Natural killer cell (primary cell): ENCODE results near the gene NBPF1. TPM values are rescaled to one million over a fixed set of nuclear protein-coding genes. Genes with fewer than 3 reads are reported as not detected.
"Not testable (repeated sequence)": the region's sequence is repeated elsewhere in the genome, so short reads cannot be mapped to it uniquely, and the experiment has no call there.

Experiments used
- ATAC-seq, 3 donors: fragments of 150-1000 bp in 2 of 3; fragments of 200-7000 bp in 1 of 3; cut with Tn5 transposase; 1 replicate in 1 of 3; 2 replicates in 2 of 3; pipeline ENCODE4 v1.10.0; 2021; ENCODE audit warnings: mild to moderate bottlenecking in 2 of 3, moderate library complexity in 2 of 3
- DNase-seq, 2 donors: peaks; one replicate each; pipeline versions ENCODE4 v3.0.0 to v3.0.0-alpha.2; 2013 to 2021; ENCODE audit warnings: mixed read lengths in 1 of 2
- H3K27ac ChIP-seq: one replicate; pipeline ENCODE4 v1.5.1; 2013; ENCODE audit warnings: mild to moderate bottlenecking, low read length
- H3K27me3 ChIP-seq: one replicate; pipeline ENCODE4 v1.6.1; 2013; ENCODE audit warnings: low read length; ENCODE audit not compliant: control insufficient read depth, insufficient read depth
- H3K36me3 ChIP-seq: one replicate; pipeline ENCODE4 v1.6.1; 2013; ENCODE audit warnings: low read length; ENCODE audit not compliant: control insufficient read depth, insufficient read depth
- H3K4me1 ChIP-seq: one replicate; pipeline ENCODE4 v1.6.1; 2013; ENCODE audit warnings: low read length; ENCODE audit not compliant: control insufficient read depth, insufficient read depth
- H3K4me3 ChIP-seq: one replicate; pipeline ENCODE4 v1.5.1; 2013; ENCODE audit warnings: low read length
- H3K9me3 ChIP-seq: one replicate; pipeline ENCODE4 v1.6.1; 2013; ENCODE audit warnings: low read length; ENCODE audit not compliant: control insufficient read depth, insufficient read depth
- H3K27ac Mint-ChIP-seq, 2 donors: one replicate each; pipeline ENCODE4 v1.8.0; 2022; ENCODE audit warnings: mild to moderate bottlenecking in 2 of 2, mixed read lengths in 2 of 2, moderate library complexity in 1 of 2
- H3K27me3 Mint-ChIP-seq, 2 donors: one replicate each; pipeline ENCODE4 v1.8.0; 2022; ENCODE audit warnings: low read depth in 2 of 2, mixed read lengths in 2 of 2
- H3K36me3 Mint-ChIP-seq: one replicate; pipeline ENCODE4 v1.8.0; 2022; ENCODE audit warnings: mixed read lengths
- H3K4me1 Mint-ChIP-seq, 2 donors: one replicate each; pipeline ENCODE4 v1.8.0; 2022; ENCODE audit warnings: mixed read lengths in 2 of 2
- H3K4me3 Mint-ChIP-seq: one replicate; pipeline ENCODE4 v1.8.0; 2022; ENCODE audit warnings: mild to moderate bottlenecking, moderate library complexity, mixed read lengths
- H3K9me3 Mint-ChIP-seq, 2 donors: one replicate each; pipeline ENCODE4 v1.8.0; 2022; ENCODE audit warnings: mixed read lengths in 2 of 2
- WGBS: methylation state at CpG from one replicate; pipeline ENCODE4 v1.1.7; 2013; ENCODE audit warnings: missing lambda C conversion rate; ENCODE audit not compliant: insufficient coverage; 5-methylcytosine and 5-hydroxymethylcytosine counted together
- intact Hi-C: fragments of 100-400 bp; cut with micrococcal nuclease; formaldehyde crosslinking; loops from one replicate; pipeline ENCODE4 v1.14.2; 2022
- total RNA-seq, 4 donors: library from RNA; stranded (reverse); fragments of 120-200 nt in 1 of 4; gene quantifications; one replicate each; pipeline versions ENCODE4 v1.2.3 to v1.2.4, GENCODE V29; 2013 to 2022

The NBPF1 gene
- total RNA-seq, 3 donors from 2014 or later (not counting 1 experiment from before 2014, with no cell fraction given): 18.4 to 26.0 (median 22.8) TPM

DNA sequence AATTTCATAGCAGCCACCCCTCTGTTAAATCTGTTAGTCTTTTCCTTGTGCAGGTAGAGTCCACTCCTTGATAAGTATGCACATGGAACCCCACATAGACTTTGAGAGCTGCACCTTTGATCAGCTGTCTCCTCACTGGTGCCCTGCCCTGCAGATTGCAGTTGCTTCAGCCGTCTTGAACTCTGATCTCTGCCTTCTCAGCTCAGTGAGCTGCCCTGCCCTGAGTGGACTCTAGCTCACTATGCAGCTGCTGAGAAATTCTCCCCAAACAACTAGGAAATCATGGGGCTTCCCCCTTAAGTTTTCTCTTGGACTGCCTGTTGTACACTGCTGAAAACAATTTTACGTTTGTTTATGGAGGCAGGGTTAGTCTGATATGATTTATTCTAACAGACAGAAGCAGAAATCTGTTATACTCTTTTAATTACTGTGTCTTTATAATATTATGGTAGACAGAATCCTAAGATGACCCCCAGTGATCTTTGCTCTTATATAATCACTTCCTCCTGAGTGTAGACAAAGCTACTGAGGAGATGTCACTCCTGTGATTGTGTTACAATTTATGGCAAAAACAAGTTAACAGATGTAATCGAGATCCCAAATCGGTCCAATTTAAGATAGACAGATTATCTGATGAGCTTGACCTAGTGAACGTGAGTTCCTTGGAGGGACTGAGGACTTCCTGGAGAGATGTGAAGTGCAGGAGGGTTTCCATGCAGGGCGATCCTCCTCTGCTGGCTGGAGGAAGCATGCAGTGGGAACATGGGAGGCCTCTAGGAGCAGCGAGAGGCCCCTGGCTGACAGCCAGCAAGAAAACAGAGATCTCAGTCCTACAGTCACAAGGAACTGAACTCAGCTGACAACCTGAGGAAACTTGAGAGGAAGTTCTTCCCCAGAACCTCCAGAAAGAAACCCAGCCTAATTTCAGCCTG lies 12.2 kb downstream of the NBPF1 start:
- H3K27ac ChIP-seq, H3K36me3 ChIP-seq, H3K4me3 ChIP-seq, H3K36me3 Mint-ChIP-seq, H3K4me3 Mint-ChIP-seq, intact Hi-C loops, H3K4me1 Mint-ChIP-seq, ATAC-seq, DNase-seq, H3K27ac Mint-ChIP-seq, H3K4me1 ChIP-seq, H3K9me3 Mint-ChIP-seq, H3K27me3 ChIP-seq, H3K27me3 Mint-ChIP-seq, H3K9me3 ChIP-seq: not testable (repeated sequence)
- WGBS: 65% methylated on average over 2 of the region's 7 CpGs

DNA sequence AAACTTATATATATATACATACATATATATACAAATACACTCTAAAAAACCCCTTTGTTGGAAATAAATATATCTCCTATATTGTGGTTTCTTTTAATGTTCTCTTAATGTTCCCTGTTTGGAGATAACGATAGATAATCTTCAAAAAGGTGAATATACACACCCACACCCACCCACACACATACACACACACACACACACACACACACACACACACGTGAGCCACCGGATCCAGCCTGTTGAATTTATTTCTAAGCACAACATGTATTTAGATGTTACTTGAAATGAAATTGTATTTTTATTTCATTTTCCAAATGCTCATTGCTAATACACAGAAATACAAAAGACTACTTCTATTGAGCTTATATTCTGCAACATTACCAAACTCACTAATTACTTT lies 14.0 kb downstream of the NBPF1 start:
- DNase-seq, intact Hi-C loops, H3K4me1 ChIP-seq, H3K27me3 ChIP-seq, H3K36me3 ChIP-seq, H3K27ac ChIP-seq, H3K4me3 Mint-ChIP-seq, H3K9me3 Mint-ChIP-seq, H3K36me3 Mint-ChIP-seq, H3K27ac Mint-ChIP-seq, H3K4me1 Mint-ChIP-seq, H3K9me3 ChIP-seq, H3K27me3 Mint-ChIP-seq, H3K4me3 ChIP-seq: not testable (repeated sequence)
- 92% methylated on average over 1 of the region's 3 CpGs for WGBS
- ATAC-seq: peak in 1 of 3 donors; percentile 48

GRCh38 chr1:16595216-16595615 lies 18.1 kb downstream of the NBPF1 start:
- H3K4me1 Mint-ChIP-seq, H3K4me1 ChIP-seq, intact Hi-C loops, H3K27ac Mint-ChIP-seq, DNase-seq, H3K9me3 Mint-ChIP-seq, ATAC-seq, H3K9me3 ChIP-seq, H3K36me3 Mint-ChIP-seq, H3K36me3 ChIP-seq, H3K4me3 ChIP-seq, H3K4me3 Mint-ChIP-seq, H3K27me3 ChIP-seq, H3K27ac ChIP-seq, H3K27me3 Mint-ChIP-seq: not testable (repeated sequence)
- no CpG with 5 or more reads among the region's 1 CpG for whole genome bisulfite sequencing

- H3K4me3 ChIP-seq, ATAC-seq, H3K4me1 Mint-ChIP-seq, H3K4me1 ChIP-seq, H3K36me3 ChIP-seq, intact Hi-C loops, DNase-seq, H3K27me3 Mint-ChIP-seq, H3K27ac ChIP-seq, H3K36me3 Mint-ChIP-seq, H3K9me3 Mint-ChIP-seq, H3K4me3 Mint-ChIP-seq, H3K9me3 ChIP-seq, H3K27ac Mint-ChIP-seq, H3K27me3 ChIP-seq: not testable (repeated sequence)
- whole genome bisulfite sequencing: no CpG with 5 or more reads among the region's 8 CpGs
Observed at GRCh38 chr1:16591845-16592244, 21.5 kb downstream of the NBPF1 start.

DNA sequence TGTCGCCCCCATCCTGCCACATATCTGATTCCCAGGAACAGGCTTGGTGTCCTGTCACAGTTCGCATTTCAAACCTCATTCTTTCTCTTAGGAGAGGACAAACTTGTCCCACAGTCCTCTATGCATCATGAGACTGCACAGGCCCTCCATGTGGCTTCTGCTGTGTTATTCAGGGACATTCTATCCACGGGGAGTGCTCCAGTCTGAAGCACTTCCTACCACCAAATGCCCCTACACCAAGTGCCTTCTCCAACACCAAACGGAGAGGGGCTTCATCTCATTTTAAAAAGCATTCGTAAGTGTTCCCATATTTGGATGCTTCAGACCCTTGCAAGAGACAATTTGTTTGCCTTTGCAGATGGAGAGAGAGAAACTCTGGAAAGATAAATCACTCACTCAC lies 25.3 kb downstream of the NBPF1 start:
- intact Hi-C loops, H3K27ac Mint-ChIP-seq, H3K9me3 Mint-ChIP-seq, H3K9me3 ChIP-seq, H3K4me1 Mint-ChIP-seq, H3K4me1 ChIP-seq, H3K27ac ChIP-seq, ATAC-seq, H3K36me3 ChIP-seq, H3K27me3 ChIP-seq, H3K4me3 ChIP-seq, H3K36me3 Mint-ChIP-seq, H3K4me3 Mint-ChIP-seq, H3K27me3 Mint-ChIP-seq: not testable (repeated sequence)
- WGBS: 85% methylated on average over 5 of the region's 5 CpGs
- peak in 1 of 2 donors; percentile 13 for DNase-seq

DNA sequence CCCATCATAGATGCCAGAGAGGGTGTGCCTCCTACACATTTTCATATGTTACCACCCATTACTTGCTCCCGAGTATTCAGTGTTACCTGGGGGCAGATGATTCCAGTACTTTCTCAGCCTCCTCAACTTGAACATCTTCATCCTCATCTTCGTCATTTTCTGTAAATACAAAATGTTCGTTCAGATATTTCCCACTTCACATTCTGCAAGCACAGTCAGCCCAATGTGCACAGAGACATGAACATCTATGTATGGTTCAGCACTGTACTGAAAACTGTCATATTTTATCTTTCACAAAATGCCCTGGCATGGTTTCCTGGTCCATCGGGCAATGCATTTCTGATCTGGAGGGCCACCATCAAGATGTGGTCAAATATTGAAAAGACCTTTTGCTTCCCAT lies 25.7 kb downstream of the NBPF1 start:
- DNase-seq, H3K27me3 Mint-ChIP-seq, H3K4me3 Mint-ChIP-seq, H3K4me1 Mint-ChIP-seq, H3K4me1 ChIP-seq, H3K9me3 Mint-ChIP-seq, H3K9me3 ChIP-seq, H3K36me3 Mint-ChIP-seq, intact Hi-C loops, H3K4me3 ChIP-seq, H3K27ac ChIP-seq, ATAC-seq, H3K36me3 ChIP-seq, H3K27ac Mint-ChIP-seq, H3K27me3 ChIP-seq: not testable (repeated sequence)
- WGBS: 91% methylated on average over 4 of the region's 4 CpGs

- H3K4me1 Mint-ChIP-seq, intact Hi-C loops, H3K27ac ChIP-seq, H3K27ac Mint-ChIP-seq, H3K27me3 ChIP-seq, H3K36me3 Mint-ChIP-seq, H3K36me3 ChIP-seq, H3K9me3 ChIP-seq, DNase-seq, H3K4me1 ChIP-seq, H3K27me3 Mint-ChIP-seq, H3K4me3 Mint-ChIP-seq, H3K9me3 Mint-ChIP-seq, ATAC-seq, H3K4me3 ChIP-seq: not testable (repeated sequence)
- WGBS: no CpG with 5 or more reads among the region's 1 CpG
Observed at GRCh38 chr1:16565324-16565723, 48.0 kb downstream of the NBPF1 start.

GRCh38 chr1:16561035-16561434 lies 52.3 kb downstream of the NBPF1 start:
- intact Hi-C loops, ATAC-seq, H3K4me3 ChIP-seq, DNase-seq, H3K36me3 Mint-ChIP-seq, H3K27me3 ChIP-seq, H3K27me3 Mint-ChIP-seq, H3K27ac Mint-ChIP-seq, H3K4me3 Mint-ChIP-seq, H3K36me3 ChIP-seq, H3K4me1 ChIP-seq, H3K27ac ChIP-seq, H3K9me3 ChIP-seq, H3K9me3 Mint-ChIP-seq, H3K4me1 Mint-ChIP-seq: not testable (repeated sequence)
- no CpG with 5 or more reads among the region's 4 CpGs for WGBS
